Activated naive CD4-positive, alpha-beta T cell treated with anti-CD3 and anti-CD28 coated beads for 36 hours (primary cell): ENCODE results near the gene KCNJ18. TPM values are rescaled to one million over a fixed set of nuclear protein-coding genes. Genes with fewer than 3 reads are reported as not detected.
"Not testable (repeated sequence)": the region's sequence is repeated elsewhere in the genome, so short reads cannot be mapped to it uniquely, and the experiment has no call there.

Experiments
- CTCF ChIA-PET: fragments of 350-600 bp; sonication (Branson Sonifier 250); formaldehyde crosslinking; loops from one replicate; lab custom pipeline; 2021; ENCODE audit warnings: antibody characterized with exemption; lab: Charles Lee
- DNase-seq: peaks from one replicate; pipeline ENCODE4 v3.0.0-alpha.2; 2020
- H3K27ac Mint-ChIP-seq: one replicate; pipeline ENCODE4 v1.8.0; 2021; ENCODE audit warnings: mild to moderate bottlenecking, mixed read lengths
- H3K27me3 Mint-ChIP-seq: one replicate; pipeline ENCODE4 v1.8.0; 2021; ENCODE audit warnings: low read depth, mixed read lengths
- H3K36me3 Mint-ChIP-seq: one replicate; pipeline ENCODE4 v1.8.0; 2021; ENCODE audit warnings: low read depth, mixed read lengths
- H3K4me1 Mint-ChIP-seq: one replicate; pipeline ENCODE4 v1.8.0; 2021; ENCODE audit warnings: low read depth, mixed read lengths
- H3K4me3 Mint-ChIP-seq: one replicate; pipeline ENCODE4 v1.8.0; 2021; ENCODE audit warnings: mild to moderate bottlenecking, moderate library complexity, mixed read lengths
- H3K9me3 Mint-ChIP-seq: one replicate; pipeline ENCODE4 v1.8.0; 2021; ENCODE audit warnings: mixed read lengths
- intact Hi-C: fragments of 100-400 bp; cut with micrococcal nuclease; formaldehyde crosslinking; loops from one replicate; pipeline ENCODE4 v1.15.1; 2023
- total RNA-seq, 2 experiments: library from RNA; stranded (reverse); gene quantifications; one replicate each; pipeline ENCODE4 v1.2.3, GENCODE V29; 2021

KCNJ18 gene
- total RNA-seq, 2 experiments from 2014 or later: not detected

- H3K4me1 Mint-ChIP-seq, intact Hi-C loops, H3K27ac Mint-ChIP-seq, H3K27me3 Mint-ChIP-seq, CTCF ChIA-PET, H3K9me3 Mint-ChIP-seq, H3K4me3 Mint-ChIP-seq, DNase-seq, H3K36me3 Mint-ChIP-seq: not testable (repeated sequence)
Measured at GRCh38 chr17:21713631-21714030, 21.3 kb downstream of the KCNJ18 start.

DNA sequence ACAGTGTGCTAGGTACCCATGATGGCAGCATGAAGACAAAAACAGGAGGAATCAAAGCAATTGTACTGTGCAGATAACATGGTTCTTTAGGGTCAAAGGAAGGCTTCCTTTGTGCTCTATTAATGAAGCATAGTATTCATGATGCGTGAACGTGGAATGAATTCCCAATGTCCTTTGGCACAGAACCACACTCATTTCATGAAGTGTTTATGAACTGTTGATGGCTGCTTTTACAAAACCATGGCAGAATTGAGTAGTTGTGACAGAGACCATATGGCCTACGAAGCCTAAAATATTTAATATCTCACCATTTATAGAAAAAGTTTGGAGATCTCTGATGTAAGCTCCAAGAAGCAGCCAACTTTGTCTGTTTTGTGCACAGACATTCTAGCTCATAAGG is 22.4 kb downstream of the KCNJ18 start:
- DNase-seq, H3K4me3 Mint-ChIP-seq, H3K27ac Mint-ChIP-seq, H3K9me3 Mint-ChIP-seq, H3K27me3 Mint-ChIP-seq, CTCF ChIA-PET, H3K4me1 Mint-ChIP-seq, H3K36me3 Mint-ChIP-seq, intact Hi-C loops: not testable (repeated sequence)

DNA sequence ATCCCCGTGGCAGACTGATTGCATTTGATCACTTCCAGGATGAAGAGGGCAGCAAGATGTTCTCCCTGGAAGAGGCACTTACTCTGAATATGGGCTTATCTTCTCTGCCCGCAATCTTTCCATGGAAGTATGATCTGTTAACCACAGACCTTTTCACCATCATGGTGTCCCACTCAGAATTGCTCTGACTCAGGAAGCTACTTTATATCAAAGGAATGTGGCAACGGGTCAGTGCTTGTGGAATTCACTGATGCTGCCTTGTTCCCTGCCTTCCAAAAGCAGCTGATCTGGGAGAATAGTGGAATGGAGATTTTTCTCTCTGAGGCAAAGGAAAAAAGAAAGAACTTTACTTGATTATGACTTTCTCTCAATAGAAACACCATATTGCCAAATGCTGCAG is 23.6 kb downstream of the KCNJ18 start:
- H3K4me1 Mint-ChIP-seq, H3K4me3 Mint-ChIP-seq, H3K27me3 Mint-ChIP-seq, H3K27ac Mint-ChIP-seq, H3K36me3 Mint-ChIP-seq, intact Hi-C loops, DNase-seq, H3K9me3 Mint-ChIP-seq, CTCF ChIA-PET: not testable (repeated sequence)

- H3K27ac Mint-ChIP-seq, H3K4me1 Mint-ChIP-seq, intact Hi-C loops, DNase-seq, H3K9me3 Mint-ChIP-seq, CTCF ChIA-PET, H3K4me3 Mint-ChIP-seq, H3K27me3 Mint-ChIP-seq, H3K36me3 Mint-ChIP-seq: not testable (repeated sequence)
Measured at GRCh38 chr17:21718971-21719370, 26.6 kb downstream of the KCNJ18 start.

- CTCF ChIA-PET: not testable (repeated sequence)
Measured at GRCh38 chr17:21719511-21720226, 27.3 kb downstream of the KCNJ18 start.

GRCh38 chr17:21720566-21720965 is 28.2 kb downstream of the KCNJ18 start:
- H3K4me1 Mint-ChIP-seq, DNase-seq, H3K4me3 Mint-ChIP-seq, CTCF ChIA-PET, H3K36me3 Mint-ChIP-seq, H3K9me3 Mint-ChIP-seq, H3K27ac Mint-ChIP-seq, H3K27me3 Mint-ChIP-seq, intact Hi-C loops: not testable (repeated sequence)

More at GRCh38 chr17:21719511-21720226, 27.3 kb downstream of the KCNJ18 start:
- H3K27me3 Mint-ChIP-seq, H3K9me3 Mint-ChIP-seq, DNase-seq, H3K36me3 Mint-ChIP-seq, H3K4me1 Mint-ChIP-seq, H3K27ac Mint-ChIP-seq, H3K4me3 Mint-ChIP-seq, intact Hi-C loops: not testable (repeated sequence)

DNA sequence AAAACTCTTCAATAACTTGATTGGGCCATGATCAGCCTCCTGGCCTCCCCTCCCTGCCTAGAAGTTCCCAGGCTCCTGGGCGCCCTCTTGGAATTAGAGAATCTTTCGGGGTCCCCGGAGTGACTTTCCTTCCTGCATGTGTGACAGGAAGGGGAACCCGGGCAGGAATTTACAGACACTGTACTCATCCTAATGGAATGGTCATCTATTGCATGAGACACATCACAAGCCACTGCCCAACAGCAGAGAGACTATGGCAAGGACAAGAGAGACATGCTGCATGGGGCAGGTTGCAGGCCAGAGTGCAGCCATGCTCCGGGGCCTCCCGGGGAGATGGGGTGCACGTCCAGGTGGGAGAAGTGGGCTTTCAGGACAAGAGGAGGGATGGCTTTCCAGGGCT is 29.9 kb downstream of the KCNJ18 start:
- H3K36me3 Mint-ChIP-seq, DNase-seq, H3K4me1 Mint-ChIP-seq, H3K9me3 Mint-ChIP-seq, CTCF ChIA-PET, intact Hi-C loops, H3K27ac Mint-ChIP-seq, H3K4me3 Mint-ChIP-seq, H3K27me3 Mint-ChIP-seq: not testable (repeated sequence)

DNA sequence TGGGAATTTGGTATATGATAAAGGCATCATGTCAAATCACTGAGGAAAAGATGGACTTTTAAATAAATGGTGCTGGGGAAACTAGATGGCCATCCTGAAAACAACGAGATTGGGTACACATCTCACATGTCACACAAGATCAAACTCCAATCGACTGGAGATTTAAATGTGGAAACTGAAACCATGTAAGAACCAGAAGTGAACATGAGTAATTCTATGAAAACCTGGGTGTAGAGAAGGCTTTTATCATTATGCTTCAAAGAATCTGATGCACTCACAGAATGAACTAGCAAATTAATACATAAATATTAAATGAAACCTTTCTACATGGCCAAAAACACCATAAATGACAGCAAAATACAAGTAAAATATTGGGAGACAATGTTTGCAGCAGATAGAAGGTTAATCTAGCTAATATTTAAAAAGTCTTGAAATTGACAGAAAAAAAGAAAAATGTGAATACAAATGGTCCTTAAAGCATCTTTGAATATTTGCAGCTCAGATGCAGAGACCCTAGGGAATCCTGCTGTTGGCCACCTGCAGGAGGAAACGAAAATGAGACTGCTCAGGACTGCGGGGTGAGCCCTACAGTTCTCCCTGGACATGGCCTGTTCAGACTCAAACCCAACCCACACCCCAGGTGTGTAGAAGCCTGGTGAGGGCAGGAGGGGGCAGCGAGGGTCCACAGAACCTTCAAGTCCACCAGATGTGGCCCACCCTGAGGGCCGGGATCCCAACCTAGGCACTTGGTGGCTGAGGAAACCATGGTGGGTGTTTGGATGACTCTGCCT is 32.1 kb downstream of the KCNJ18 start:
- H3K27me3 Mint-ChIP-seq, H3K4me3 Mint-ChIP-seq, DNase-seq, CTCF ChIA-PET, H3K4me1 Mint-ChIP-seq, H3K27ac Mint-ChIP-seq, H3K36me3 Mint-ChIP-seq, H3K9me3 Mint-ChIP-seq, intact Hi-C loops: not testable (repeated sequence)

GRCh38 chr17:21731076-21731475 is 38.8 kb downstream of the KCNJ18 start:
- H3K4me3 Mint-ChIP-seq, DNase-seq, H3K9me3 Mint-ChIP-seq, H3K27ac Mint-ChIP-seq, H3K27me3 Mint-ChIP-seq, H3K4me1 Mint-ChIP-seq, CTCF ChIA-PET, H3K36me3 Mint-ChIP-seq: not testable (repeated sequence)
- intact Hi-C loops: loop anchor here (10.0 kb wide), 1 partner anchor 276 kb away; no protein-coding TSS in a partner anchor

GRCh38 chr17:21733931-21734330 is 41.6 kb downstream of the KCNJ18 start:
- H3K4me1 Mint-ChIP-seq, H3K9me3 Mint-ChIP-seq, H3K27me3 Mint-ChIP-seq, H3K27ac Mint-ChIP-seq, DNase-seq, H3K4me3 Mint-ChIP-seq, CTCF ChIA-PET, H3K36me3 Mint-ChIP-seq: not testable (repeated sequence)
- intact Hi-C loops: loop anchor here (10.0 kb wide), 1 partner anchor 279 kb away; no protein-coding TSS in a partner anchor

DNA sequence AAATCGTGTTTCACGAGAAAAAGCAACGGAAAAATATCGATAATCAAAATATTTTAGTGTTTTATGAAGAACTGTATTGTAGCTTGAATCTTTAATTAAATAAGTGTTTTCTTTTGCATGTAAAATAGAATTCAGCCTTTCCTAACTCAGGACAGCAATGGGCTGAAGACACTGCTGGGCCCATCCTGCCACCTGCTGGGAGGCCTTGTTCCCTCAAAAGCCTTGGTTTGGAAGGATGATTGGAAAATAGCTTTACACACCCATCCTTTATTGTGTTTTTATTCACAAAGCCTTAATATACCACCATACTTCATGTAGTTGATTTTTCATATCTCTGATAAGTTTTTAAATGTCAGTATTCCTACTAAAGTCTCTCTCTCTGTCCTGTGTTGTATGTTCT is 43.5 kb downstream of the KCNJ18 start:
- H3K9me3 Mint-ChIP-seq, H3K4me3 Mint-ChIP-seq, H3K36me3 Mint-ChIP-seq, DNase-seq, H3K4me1 Mint-ChIP-seq, H3K27me3 Mint-ChIP-seq, CTCF ChIA-PET, H3K27ac Mint-ChIP-seq: not testable (repeated sequence)
- intact Hi-C loops: loop anchor here (10.0 kb wide), 1 partner anchor 281 kb away; no protein-coding TSS in a partner anchor

DNA sequence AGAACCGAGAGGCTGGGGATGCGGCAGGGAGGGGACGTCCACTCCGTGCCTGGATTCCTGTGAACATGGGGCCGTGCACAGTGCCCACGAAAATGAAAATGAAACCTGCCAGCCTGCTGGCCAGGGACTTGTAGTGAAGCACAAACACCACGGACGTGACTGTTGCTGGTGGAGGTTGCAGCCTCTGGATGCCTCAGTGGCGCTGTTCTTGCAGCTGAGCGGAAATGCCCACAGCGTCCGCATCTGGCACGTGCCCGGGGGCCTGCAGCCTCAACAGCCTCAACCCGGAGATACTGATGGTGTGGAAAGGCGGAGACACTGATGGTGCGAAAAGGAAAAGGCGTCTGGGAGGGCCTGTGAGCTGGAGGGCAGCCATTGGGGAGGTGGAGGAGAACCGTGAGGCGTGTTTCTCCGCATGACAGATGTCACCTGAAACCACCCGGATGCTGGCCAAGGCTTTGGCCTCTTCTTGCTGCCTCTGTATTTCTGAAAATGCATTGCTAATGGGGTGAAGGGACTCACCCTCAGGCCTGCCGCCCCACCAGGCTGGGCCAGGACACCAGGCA is 44.8 kb downstream of the KCNJ18 start:
- H3K27me3 Mint-ChIP-seq, H3K36me3 Mint-ChIP-seq, H3K4me3 Mint-ChIP-seq, CTCF ChIA-PET, H3K4me1 Mint-ChIP-seq, H3K27ac Mint-ChIP-seq, DNase-seq, H3K9me3 Mint-ChIP-seq: not testable (repeated sequence)
- intact Hi-C loops: loop anchor here (10.0 kb wide), 1 partner anchor 282 kb away; no protein-coding TSS in a partner anchor
